Measurements from ENCODE around the gene GLT1D1.

DNA sequence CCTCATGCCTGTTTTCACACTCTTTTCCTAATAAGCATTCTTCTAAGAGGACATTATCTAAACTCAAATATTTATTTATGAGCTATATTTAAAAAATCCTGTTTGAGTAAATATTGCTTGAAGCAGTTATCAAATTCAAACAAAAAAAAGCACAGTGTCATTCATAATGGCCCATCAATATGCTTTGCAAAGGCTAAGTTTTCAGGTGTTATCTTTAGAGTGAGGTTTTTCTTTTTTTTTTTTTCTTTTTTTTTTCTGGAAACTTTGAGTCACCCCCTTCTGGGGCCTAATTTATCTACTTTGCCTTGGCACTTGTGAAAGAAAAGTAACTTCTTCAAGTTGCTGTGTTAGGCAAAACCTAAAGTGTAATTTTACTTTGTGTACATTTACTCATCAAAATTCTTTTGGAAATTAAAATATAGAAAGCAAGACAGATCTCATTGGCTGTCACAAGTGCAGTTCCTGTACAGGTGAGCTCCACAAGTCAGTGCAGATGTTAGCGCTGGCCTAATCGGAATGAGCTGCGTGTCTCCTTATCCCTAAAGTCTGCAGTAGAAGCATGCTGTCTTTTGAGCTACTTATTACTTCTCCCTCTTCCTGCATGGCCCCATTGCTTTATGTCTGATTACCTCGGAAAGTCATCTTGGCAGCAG is 53.3 kb downstream of the GLT1D1 start:
- TF ChIP-seq SP1 (IDR thresholded peaks at IDR 0.05) (no peak), NFRKB (IDR thresholded peaks at IDR 0.05) (no peak), HDGF (IDR thresholded peaks at IDR 0.05; ENCODE audit: borderline replicate concordance) (no peak)
- TF ChIP-seq, protein P1, sequence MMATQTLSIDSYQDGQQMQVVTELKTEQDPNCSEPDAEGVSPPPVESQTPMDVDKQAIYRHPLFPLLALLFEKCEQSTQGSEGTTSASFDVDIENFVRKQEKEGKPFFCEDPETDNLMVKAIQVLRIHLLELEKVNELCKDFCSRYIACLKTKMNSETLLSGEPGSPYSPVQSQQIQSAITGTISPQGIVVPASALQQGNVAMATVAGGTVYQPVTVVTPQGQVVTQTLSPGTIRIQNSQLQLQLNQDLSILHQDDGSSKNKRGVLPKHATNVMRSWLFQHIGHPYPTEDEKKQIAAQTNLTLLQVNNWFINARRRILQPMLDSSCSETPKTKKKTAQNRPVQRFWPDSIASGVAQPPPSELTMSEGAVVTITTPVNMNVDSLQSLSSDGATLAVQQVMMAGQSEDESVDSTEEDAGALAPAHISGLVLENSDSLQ (IDR thresholded peaks at IDR 0.05), result no peak
